GM12891 (cell line): ENCODE measurements around the gene SPRED2.
"Not testable (repeated sequence)": the region's sequence is repeated elsewhere in the genome, so short reads cannot be mapped to it uniquely, and the experiment has no call there.

ENCODE experiments used
- DNase-seq: peaks from one replicate; pipeline ENCODE4 v3.0.0; 2011; ENCODE audit warnings: low spot score; ENCODE audit not compliant: insufficient read length
- FAIRE-seq: peaks from 2 replicates; lab custom pipeline; 2011; peaks lifted over from hg19 to GRCh38; lab: Jason Lieb, UNC
- PAX5 ChIP-seq: IDR thresholded peaks from 2 replicates; pipeline ENCODE4 v1.6.1; 2011; ENCODE audit warnings: low read length, moderate library complexity, mild to moderate bottlenecking; ENCODE audit not compliant: insufficient read depth, severe bottlenecking
- POLR2A ChIP-seq: IDR thresholded peaks from 2 replicates; pipeline ENCODE4 v1.6.1; 2011; ENCODE audit warnings: low read depth, low read length, control low read depth
- POLR2AphosphoS5 ChIP-seq: IDR thresholded peaks from 2 replicates; pipeline ENCODE4 v1.6.1; 2011; ENCODE audit warnings: low read depth, low read length, control low read depth
- POU2F2 ChIP-seq: IDR thresholded peaks from 2 replicates; pipeline ENCODE4 v1.6.1; 2011; ENCODE audit warnings: low read depth, mild to moderate bottlenecking, control low read depth, low read length, moderate library complexity
- SPI1 ChIP-seq: IDR thresholded peaks from 2 replicates; pipeline ENCODE4 v1.6.1; 2011; ENCODE audit warnings: low read depth, low read length, control low read depth
- TAF1 ChIP-seq: IDR thresholded peaks from 2 replicates; pipeline ENCODE4 v1.6.1; 2011; ENCODE audit warnings: low read depth, low read length, control low read depth

SPRED2 gene

DNA sequence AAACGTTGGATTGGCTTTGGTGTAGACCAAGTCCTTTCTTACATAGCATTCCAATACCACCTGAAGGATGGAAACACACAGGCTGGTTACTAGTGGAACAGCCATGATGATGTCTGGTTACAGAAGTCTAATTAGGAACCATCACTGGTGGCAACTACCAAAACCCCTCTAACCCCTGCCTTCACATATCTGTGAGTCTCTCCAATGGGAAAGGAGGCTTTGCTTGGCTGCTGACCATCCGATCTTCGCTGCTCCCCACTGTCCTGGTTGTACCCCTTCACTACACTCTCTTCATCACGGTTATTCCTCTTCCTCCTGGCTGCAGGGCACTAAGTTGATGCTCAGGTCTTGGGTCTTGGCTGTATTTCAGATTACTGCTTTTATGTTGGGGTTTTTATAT lies 97.7 kb downstream of the SPRED2 start:
- FAIRE-seq: no peak
- no peak for TF ChIP-seq PAX5
- TF ChIP-seq POLR2A: no peak
- TF ChIP-seq TAF1: no peak
- TF ChIP-seq SPI1: no peak
- TF ChIP-seq POLR2AphosphoS5: no peak
- TF ChIP-seq POU2F2: no peak

GRCh38 chr2:65331336-65332025 lies 100.9 kb downstream of the SPRED2 start:
- DNase-seq: no peak
- TF ChIP-seq SPI1 (no peak), PAX5 (no peak), POLR2A (no peak), POLR2AphosphoS5 (no peak), TAF1 (no peak), POU2F2 (no peak)
- FAIRE-seq: no peak

More for the DNA sequence above, 97.7 kb downstream of the SPRED2 start:
- DNase-seq: no peak

DNA sequence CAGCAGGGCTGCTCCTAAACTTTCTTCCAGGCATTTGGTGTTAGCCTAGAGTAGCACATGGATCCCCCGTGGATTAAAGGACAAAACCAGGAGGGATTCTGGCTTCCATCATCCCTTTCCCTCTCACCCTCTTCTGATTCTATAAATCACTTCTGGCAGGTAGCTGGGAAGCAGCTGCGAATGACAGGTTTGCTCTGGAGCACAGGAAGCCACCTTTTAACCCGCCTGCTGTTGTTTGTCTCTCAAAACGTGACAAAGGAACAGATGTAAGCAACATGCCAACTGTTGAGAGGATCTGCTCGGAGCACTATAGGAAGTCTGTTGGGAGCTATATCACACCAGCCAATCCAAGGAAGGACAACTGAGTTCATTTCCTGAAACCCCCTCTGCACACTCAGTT lies 102.9 kb downstream of the SPRED2 start:
- DNase-seq: no peak
- no peak for FAIRE-seq

GRCh38 chr2:65326276-65326675 lies 106.1 kb downstream of the SPRED2 start:
- no peak for FAIRE-seq
- no peak for DNase-seq
- TF ChIP-seq PAX5 (no peak), POLR2A (no peak), TAF1 (no peak), POLR2AphosphoS5 (no peak), SPI1 (no peak), POU2F2 (no peak)

More for the DNA sequence above, 102.9 kb downstream of the SPRED2 start:
- TF ChIP-seq PAX5 (no peak), POLR2A (no peak), POU2F2 (no peak), TAF1 (no peak), SPI1 (no peak), POLR2AphosphoS5 (no peak)

DNA sequence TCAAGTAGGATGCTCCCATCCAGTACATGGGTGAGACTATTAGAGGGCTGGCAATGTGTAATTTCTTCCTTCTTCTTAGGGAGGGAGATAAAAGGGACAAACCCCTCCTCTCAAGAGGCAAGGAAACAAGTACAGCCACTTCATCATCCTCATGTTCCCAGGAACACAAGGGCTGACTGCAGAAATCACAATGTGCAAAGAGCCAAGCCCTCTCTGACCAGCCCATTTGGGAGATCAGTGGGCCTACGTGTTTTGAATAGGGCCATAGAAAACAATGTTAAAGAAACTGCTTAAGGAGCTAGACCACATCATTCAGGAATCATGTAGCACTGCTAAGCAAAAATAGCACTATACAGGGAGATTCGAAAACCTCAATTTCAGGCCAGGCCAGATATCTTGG lies 107.3 kb downstream of the SPRED2 start:
- DNase-seq (no peak), FAIRE-seq (no peak)
- TF ChIP-seq TAF1 (no peak), POLR2A (no peak), PAX5 (no peak), POU2F2 (no peak), SPI1 (no peak), POLR2AphosphoS5 (no peak)

GRCh38 chr2:65320946-65321345 lies 111.5 kb downstream of the SPRED2 start:
- DNase-seq: no peak
- FAIRE-seq: no peak
- TF ChIP-seq POU2F2 (no peak), TAF1 (no peak), POLR2A (no peak), PAX5 (no peak), POLR2AphosphoS5 (no peak), SPI1 (no peak)

DNA sequence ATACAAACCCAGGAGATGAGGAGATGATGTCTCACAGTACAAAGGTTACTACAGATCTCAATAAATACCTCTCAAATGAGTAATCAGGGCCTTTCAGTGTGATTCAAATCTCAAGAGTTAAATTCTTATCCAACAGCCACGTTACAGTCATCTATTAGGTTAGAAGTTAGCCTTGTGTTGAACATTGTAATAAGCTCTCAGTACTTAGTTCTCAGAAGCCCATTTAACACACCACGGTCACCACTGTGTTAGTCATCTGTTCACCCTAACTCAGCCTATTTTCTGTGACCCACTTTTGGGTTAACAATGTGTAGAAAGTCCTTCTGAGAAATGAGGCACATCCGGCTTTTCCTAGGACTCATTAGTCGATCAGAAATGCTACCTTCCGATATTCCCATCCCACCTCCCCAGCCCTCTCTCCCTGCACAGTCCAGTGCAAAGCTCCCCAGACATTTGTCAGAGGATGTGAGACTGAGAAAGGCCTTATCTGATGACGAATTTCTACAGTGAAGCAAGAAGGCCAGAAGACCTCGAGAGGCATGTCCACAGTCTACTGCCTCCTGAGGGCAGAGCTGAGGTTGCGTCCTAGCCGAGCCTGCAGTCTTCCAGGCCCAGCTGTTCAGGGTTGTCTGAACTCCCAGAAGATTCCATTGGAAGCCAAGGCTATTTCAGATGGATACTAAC lies 112.2 kb downstream of the SPRED2 start:
- no peak for DNase-seq
- TF ChIP-seq POU2F2: no peak
- peak; percentile 35 for FAIRE-seq

GRCh38 chr2:65319674-65320041 lies 112.7 kb downstream of the SPRED2 start:
- FAIRE-seq (peak; percentile 9), DNase-seq (no peak)
- no peak for TF ChIP-seq POU2F2
- TF ChIP-seq SPI1: no peak
- TF ChIP-seq TAF1: no peak
- no peak for TF ChIP-seq POLR2AphosphoS5
- TF ChIP-seq POLR2A: no peak
- TF ChIP-seq PAX5: no peak

GRCh38 chr2:65319072-65319673 lies 113.2 kb downstream of the SPRED2 start:
- no peak for TF ChIP-seq POU2F2
- TF ChIP-seq POLR2AphosphoS5: no peak
- TF ChIP-seq POLR2A: no peak
- no peak for TF ChIP-seq SPI1
- TF ChIP-seq TAF1: no peak
- no peak for TF ChIP-seq PAX5
- FAIRE-seq (peak; percentile 20), DNase-seq (no peak)

- TF ChIP-seq POU2F2: no peak
- no peak for TF ChIP-seq POLR2A
- no peak for TF ChIP-seq TAF1
- TF ChIP-seq PAX5: no peak
- TF ChIP-seq POLR2AphosphoS5: no peak
- TF ChIP-seq SPI1: no peak
- no peak for FAIRE-seq
- DNase-seq: no peak
Measured at GRCh38 chr2:65317841-65318240, 114.6 kb downstream of the SPRED2 start.

DNA sequence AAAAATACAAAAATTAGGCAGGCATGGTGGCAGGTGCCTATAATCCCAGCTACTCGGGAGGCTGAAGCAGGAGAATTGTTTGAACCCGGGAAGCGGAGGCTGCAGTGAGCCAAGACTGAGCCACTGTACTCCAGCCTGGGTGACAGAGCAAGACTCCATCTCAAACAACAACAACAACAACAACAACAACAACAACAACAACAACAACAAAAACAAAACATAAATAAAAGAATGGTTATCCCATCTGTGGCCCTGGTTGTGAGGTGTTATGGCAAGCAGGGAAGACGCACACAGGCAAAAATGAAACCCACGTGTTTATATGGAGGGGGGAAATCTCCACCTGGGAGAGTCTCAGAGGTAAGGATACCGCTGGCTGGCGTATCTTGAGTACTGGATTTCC lies 115.0 kb downstream of the SPRED2 start:
- not testable (repeated sequence) for DNase-seq, FAIRE-seq
